Amniotic stem cell (primary cell): ENCODE results near the gene RYR2.

Experiments
- DNase-seq: peaks from one replicate; lab custom pipeline; 2025; lab: John Stamatoyannopoulos, UW

The RYR2 gene

GRCh38 chr1:237677979-237678378 is 636.0 kb downstream of the RYR2 start:
- DNase-seq = peak; percentile 18

- no peak for DNase-seq
Observed at GRCh38 chr1:237679687-237680086, 637.7 kb downstream of the RYR2 start.

GRCh38 chr1:237681210-237681609 is 639.2 kb downstream of the RYR2 start:
- no peak for DNase-seq

DNA sequence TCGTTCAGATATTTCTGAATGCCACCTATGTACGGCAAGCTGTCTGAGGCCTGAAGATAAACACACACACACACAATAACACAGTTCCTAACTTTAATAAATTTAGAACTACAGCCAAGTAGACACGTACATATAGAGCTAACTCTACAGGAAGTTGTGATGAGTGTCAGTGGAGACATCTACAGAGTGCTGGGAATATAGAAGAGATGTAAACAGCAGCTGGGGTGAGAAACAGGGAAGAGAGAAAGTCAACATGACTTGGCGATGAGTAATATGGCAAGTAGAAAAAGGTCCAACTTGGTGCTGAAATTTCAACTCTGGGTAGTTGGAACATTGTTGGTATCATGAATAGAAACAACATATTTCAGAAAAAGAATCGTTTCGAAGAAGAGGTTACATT is 642.3 kb downstream of the RYR2 start:
- DNase-seq = no peak

GRCh38 chr1:237685551-237685950 is 643.6 kb downstream of the RYR2 start:
- no peak for DNase-seq

DNA sequence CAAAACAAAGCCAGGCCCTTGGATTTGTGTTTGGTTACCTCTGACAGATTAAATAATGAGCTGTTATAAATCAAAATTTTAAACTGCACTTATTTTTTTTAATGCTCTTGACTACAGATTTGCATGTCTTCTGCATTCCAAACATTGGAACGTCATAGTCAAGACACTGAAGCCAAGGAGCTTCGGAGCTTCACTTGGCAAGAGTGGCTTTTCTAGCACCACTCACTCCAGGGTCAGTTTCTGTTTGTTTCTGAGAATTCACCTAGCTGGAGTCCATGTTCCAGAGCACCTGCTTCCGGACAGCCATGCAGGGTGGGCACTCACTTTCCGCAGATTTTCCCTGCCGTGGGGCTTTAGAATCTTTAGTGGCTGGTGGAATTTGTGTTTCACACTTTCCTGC is 645.8 kb downstream of the RYR2 start:
- no peak for DNase-seq

DNA sequence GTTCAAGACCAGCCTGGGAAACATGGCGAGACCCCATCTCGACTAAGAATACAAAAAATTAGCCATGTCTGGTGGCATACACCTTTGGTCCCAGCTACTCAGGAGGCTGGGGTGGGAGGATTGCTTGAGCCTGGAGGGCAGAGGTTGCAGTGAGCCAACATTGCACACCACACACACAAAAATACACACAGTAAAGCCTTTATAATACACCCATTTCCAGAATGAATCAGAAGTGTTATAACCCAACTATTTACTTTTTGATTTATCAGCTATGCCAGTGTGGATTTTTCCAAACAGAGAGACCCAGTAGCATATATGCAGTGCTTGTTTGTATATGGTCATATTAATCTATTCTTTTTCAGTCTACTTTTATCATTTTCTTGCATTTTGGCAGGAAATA is 648.7 kb downstream of the RYR2 start:
- no peak for DNase-seq

GRCh38 chr1:237692255-237692654 is 650.3 kb downstream of the RYR2 start:
- DNase-seq = no peak

DNA sequence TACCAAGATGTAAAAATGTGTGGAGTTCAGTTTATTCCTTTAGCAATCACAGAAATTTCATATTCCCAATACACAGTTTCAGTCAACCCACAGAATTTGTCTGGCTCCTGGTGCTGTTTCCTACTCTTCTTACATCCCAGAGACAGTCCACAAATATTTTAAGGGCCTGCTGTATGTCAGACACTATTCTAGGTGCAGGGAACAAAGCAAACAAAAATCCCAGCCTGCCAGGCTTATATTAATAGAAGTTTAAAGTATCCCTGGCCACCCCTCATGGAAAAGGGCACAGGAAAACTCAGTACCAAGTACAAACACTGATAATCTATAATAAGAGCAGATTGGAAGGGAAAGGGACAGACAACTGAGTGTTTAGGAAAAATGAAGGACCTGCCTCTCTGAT is 653.9 kb downstream of the RYR2 start:
- no peak for DNase-seq

DNA sequence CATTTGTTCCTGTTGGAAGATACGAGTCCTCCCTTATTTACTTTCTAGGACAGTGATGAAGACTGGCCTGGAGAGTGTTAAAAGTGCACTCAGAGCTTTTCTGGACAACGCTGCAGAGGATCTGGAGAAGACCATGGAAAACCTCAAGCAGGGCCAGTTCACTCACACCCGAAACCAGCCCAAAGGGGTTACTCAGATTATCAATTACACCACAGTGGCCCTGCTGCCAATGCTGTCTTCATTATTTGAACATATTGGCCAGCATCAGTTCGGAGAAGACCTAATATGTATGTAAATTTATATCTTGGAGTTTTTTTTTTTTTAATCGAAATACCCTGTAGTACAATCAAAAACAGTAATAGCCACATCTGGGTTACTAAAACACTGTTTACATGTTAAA is 658.2 kb downstream of the RYR2 start:
- no peak for DNase-seq

DNA sequence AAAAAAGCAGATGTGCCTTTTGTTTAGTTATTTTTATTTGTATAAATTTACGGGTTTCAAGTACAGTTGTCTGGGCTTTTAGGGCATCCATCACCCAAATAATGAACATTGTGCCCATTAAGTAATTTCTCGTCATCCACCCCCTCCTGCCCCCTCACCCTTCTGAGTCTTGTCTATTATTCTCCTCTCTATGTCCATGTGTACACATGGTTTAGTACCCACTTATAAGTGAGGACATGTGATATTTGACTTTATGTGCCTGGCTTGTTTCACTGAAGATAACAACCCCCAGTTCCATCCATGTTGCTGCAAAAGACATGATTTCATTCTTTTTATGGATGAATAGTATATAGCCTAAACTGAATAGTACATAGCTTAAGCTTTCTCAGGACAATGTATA is 659.5 kb downstream of the RYR2 start:
- DNase-seq = no peak

GRCh38 chr1:237702161-237702560 is 660.2 kb downstream of the RYR2 start:
- no peak for DNase-seq

- DNase-seq = no peak
Observed at GRCh38 chr1:237705462-237705861, 663.5 kb downstream of the RYR2 start.

DNA sequence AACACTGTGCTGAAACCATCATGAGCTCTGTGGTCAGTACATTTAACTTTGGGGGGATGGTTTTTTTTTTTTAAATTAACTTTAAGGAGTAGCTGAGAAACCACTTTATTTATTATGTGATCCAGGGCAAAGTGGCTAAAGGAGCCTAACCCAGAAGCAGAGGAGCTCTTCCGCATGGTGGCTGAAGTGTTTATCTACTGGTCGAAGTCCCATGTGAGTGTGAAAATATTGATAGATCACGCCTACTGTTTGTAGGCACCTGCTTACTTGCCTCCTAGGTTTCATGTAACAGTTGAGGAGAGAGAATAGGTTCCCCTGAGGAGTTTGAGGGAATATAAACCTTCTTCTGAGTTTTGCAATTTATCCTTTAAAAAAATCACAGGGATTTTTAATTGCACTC is 667.4 kb downstream of the RYR2 start:
- DNase-seq = no peak

DNA sequence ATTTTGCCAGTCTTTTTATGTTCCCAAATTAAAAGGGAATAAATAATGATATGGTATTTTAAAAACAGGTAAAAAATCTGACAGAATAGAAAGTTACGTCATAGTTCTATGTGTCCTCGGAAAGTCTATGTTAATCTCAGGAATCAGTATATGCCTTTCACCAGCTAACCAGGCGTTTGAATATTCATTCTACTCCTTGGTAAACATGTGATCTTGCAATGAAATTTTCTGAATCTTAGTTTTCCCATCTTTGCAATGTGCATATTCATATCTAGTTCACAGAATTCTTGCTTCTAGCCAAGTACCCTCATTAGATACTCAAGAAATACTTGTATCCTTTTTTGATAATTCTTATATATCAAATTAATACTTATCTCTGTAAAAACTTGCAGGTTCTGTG is 669.3 kb downstream of the RYR2 start:
- no peak for DNase-seq

DNA sequence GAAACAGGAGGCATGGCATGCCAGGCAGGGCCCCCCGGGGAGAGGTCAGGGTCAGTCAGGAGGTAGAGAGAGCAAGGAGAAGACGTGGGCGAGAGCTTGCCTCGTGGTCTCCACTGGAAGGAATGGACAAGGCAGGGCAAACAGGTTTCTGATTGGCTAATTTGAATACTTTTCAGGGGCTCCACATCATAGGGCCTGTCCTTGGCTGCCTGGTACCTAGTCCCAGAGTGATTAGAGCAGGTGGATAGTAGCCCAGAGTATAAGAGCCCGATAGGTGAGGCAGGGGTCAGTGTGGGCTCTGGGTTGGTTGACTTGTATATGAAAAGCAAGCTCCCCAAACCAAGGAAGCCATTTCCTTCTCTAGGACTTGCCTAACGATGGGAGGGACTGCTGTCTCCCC is 670.1 kb downstream of the RYR2 start:
- DNase-seq = no peak

- no peak for DNase-seq
Observed at GRCh38 chr1:237712586-237713157, 670.7 kb downstream of the RYR2 start.

DNA sequence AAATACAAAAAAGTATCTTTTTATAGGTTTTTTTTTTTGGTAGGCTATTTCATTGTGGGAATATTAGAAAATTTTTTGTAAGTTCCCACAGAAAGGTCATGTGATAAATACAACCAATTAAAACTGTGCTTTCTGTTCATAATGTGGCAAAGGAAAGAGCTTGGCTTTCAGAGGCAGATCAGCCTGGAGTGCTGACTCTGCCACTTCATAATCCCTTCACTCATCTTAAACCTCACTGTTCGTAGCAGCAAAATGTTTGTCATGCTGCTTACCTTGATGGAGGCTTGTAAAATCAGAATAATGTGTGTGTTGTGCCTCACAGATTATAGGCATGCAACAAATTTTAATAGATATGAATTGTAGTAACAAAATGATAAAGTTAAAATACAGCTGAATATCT is 671.9 kb downstream of the RYR2 start:
- DNase-seq = no peak

GRCh38 chr1:237717106-237717505 is 675.1 kb downstream of the RYR2 start:
- DNase-seq = no peak

- DNase-seq = no peak
Observed at GRCh38 chr1:237730826-237731350, 688.9 kb downstream of the RYR2 start.

DNA sequence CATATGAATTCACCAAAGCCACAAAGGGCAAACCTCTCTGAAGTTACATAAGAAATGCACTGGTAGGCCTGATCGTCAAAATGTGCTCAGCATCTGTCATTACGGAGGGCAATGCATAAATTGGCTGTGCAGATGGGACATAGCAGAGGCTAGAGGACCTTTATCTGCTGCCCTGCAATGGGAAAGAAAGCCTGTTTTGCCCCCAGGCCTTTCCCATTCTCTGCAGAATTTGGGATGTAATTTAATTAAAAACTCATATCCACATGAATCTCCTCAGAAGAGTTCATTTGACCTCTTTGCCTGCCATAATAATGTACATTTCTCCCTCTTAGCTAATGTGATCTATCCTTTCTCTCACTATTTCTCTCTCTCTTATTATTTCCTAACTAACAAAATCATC is 690.7 kb downstream of the RYR2 start:
- DNase-seq = no peak

- no peak for DNase-seq
Observed at GRCh38 chr1:237736372-237737029, 694.5 kb downstream of the RYR2 start.

GRCh38 chr1:237737448-237737847 is 695.5 kb downstream of the RYR2 start:
- no peak for DNase-seq
